GM12878 (cell line): ENCODE data around the gene ZNF827. TPM values are rescaled to one million over a fixed set of nuclear protein-coding genes. Genes with fewer than 3 reads are reported as not detected.
A peak's percentile ranks its signal among the peaks of the same experiment; 100 is the strongest.

ENCODE experiments used
- ATAC-seq: fragments of 200-7000 bp; cut with Tn5 transposase; 3 replicates; pipeline ENCODE4 v1.9.1; 2020; ENCODE audit warnings: mild to moderate bottlenecking, moderate library complexity
- BruUV-seq: library from RNA; stranded (reverse); fragments of 400-500 nt; replicated peaks from 2 replicates; lab custom pipeline; 2021; lab: Mats Ljungman, UMichigan
- CTCF ChIA-PET: fragments of 300-600 bp; sonication (Branson Sonifier 250); formaldehyde crosslinking; extraction: SDS; loops from one replicate; lab custom pipeline; 2021; ENCODE audit warnings: inconsistent platforms; lab: Yijun Ruan, JAX
- POLR2A ChIA-PET: fragments of 350-600 bp; formaldehyde crosslinking; extraction: SDS; loops from one replicate; lab custom pipeline; 2021; ENCODE audit warnings: inconsistent platforms; lab: Charles Lee
- RAD21 ChIA-PET: fragments of 300-600 bp; sonication (Branson Sonifier 250); formaldehyde crosslinking; loops from one replicate; lab custom pipeline; 2023; ENCODE audit warnings: antibody characterized with exemption; ENCODE audit not compliant: unreplicated experiment; lab: Charles Lee
- SMC1A ChIA-PET: fragments of 300-600 bp; sonication (Branson Sonifier 250); formaldehyde crosslinking; loops from one replicate; lab custom pipeline; 2023; ENCODE audit not compliant: unreplicated experiment, uncharacterized antibody; lab: Charles Lee
- DNase-seq: peaks from one replicate; pipeline ENCODE4 v3.0.0-alpha.2; 2011; ENCODE audit warnings: low read depth, low spot score
- FAIRE-seq: peaks from 3 replicates; lab custom pipeline; 2011; peaks lifted over from hg19 to GRCh38; lab: Jason Lieb, UNC
- H2AFZ ChIP-seq: 2 replicates; pipeline ENCODE4 v1.6.0; 2011; ENCODE audit warnings: low read depth, low read length, control low read depth; ENCODE audit not compliant: control insufficient read depth
- H3K27ac ChIP-seq: 2 replicates; pipeline ENCODE4 v1.5.1; 2011; ENCODE audit warnings: control low read depth; ENCODE audit not compliant: control insufficient read depth, insufficient read depth
- H3K27me3 ChIP-seq, 2 experiments: replicated peaks in 1 of 2; 2 replicates each; pipeline versions ENCODE4 v1.6.0 to v1.6.1; 2011; ENCODE audit warnings: low read length in 1 of 2; ENCODE audit not compliant: control insufficient read depth in 2 of 2, insufficient read depth in 2 of 2
- H3K36me3 ChIP-seq, 2 experiments: 2 replicates each; pipeline ENCODE4 v1.5.1; 2011; ENCODE audit warnings: low read length in 1 of 2; ENCODE audit not compliant: control insufficient read depth in 2 of 2, insufficient read depth in 2 of 2
- H3K4me1 ChIP-seq: 2 replicates; pipeline ENCODE4 v1.6.1; 2011; ENCODE audit warnings: mild to moderate bottlenecking, low read length, moderate library complexity, mixed read lengths; ENCODE audit not compliant: control insufficient read depth, insufficient read depth
- H3K4me2 ChIP-seq: 2 replicates; pipeline ENCODE4 v1.6.0; 2011; ENCODE audit warnings: control low read depth; ENCODE audit not compliant: control insufficient read depth, insufficient read depth
- H3K4me3 ChIP-seq: fragments of 200-600 bp; sonication (generic); 2 replicates; pipeline ENCODE4 v1.5.1; 2016
- H3K79me2 ChIP-seq: 2 replicates; pipeline ENCODE4 v1.6.0; 2011; ENCODE audit warnings: low read length; ENCODE audit not compliant: control insufficient read depth, insufficient read depth
- H3K9ac ChIP-seq: 2 replicates; pipeline ENCODE4 v1.8.0; 2011; ENCODE audit warnings: low read length, control low read depth, mixed read lengths; ENCODE audit not compliant: control insufficient read depth, insufficient read depth
- H3K9me3 ChIP-seq: replicated peaks from 3 replicates; pipeline ENCODE4 v1.5.1; 2011; ENCODE audit warnings: mild to moderate bottlenecking, low read length; ENCODE audit not compliant: control insufficient read depth, insufficient read depth
- H4K20me1 ChIP-seq: 2 replicates; pipeline ENCODE4 v1.6.0; 2011; ENCODE audit not compliant: control insufficient read depth, insufficient read depth
- PKNOX1 ChIP-seq: fragments of 450-650 bp; IDR thresholded peaks from 2 replicates; pipeline ENCODE4 v1.6.1; 2016; ENCODE audit warnings: mild to moderate bottlenecking
- SKIL ChIP-seq: fragments of 450-650 bp; IDR thresholded peaks from 2 replicates; pipeline ENCODE4 v1.6.1; 2017; ENCODE audit warnings: mild to moderate bottlenecking, low read depth, inconsistent platforms; ENCODE audit not compliant: poor library complexity, severe bottlenecking
- WGBS: methylation state at CpG from one replicate; pipeline ENCODE4 v1.1.6; 2016; ENCODE audit warnings: low lambda C conversion rate; ENCODE audit not compliant: insufficient replicate concordance, insufficient coverage; ENCODE audit errors: missing lambda C conversion rate; 5-methylcytosine and 5-hydroxymethylcytosine counted together
- in situ Hi-C: fragments of 300-500 bp; cut with MboI; formaldehyde crosslinking; loops from 9 replicates; pipeline ENCODE4 v1.14.3; 2018; ENCODE audit warnings: mixed read lengths
- intact Hi-C: fragments of 100-400 bp; cut with micrococcal nuclease; formaldehyde crosslinking; loops from one replicate; pipeline ENCODE4 v1.14.2; 2022; ENCODE audit not compliant: unreplicated experiment
- polyA plus RNA-seq, 11 experiments: library from polyadenylated mRNA; depleted of rRNA in 4 of 11; unstranded in 6 of 11; stranded (reverse) in 5 of 11; fragments of >200 nt; fragmentation: Nextera tagmentation in 4 of 11; fragmentation: Illumina TruSeq in 1 of 11; extraction: Ambion mirVana in 4 of 11; extraction: Trizol in 1 of 11; gene quantifications; 1 replicate in 1 of 11; 2 replicates in 10 of 11; pipeline versions ENCODE4 v1.2.1 to v1.2.3, GENCODE V29; 2011 to 2016; ENCODE audit warnings: inconsistent platforms in 2 of 11, missing spikeins in 2 of 11, low read depth in 1 of 11
- total RNA-seq, 4 experiments: library from RNA; depleted of rRNA in 3 of 4; stranded (reverse); fragments of >200 nt in 3 of 4; fragmentation: Illumina TruSeq in 1 of 4; extraction: Trizol in 1 of 4; gene quantifications; 2 replicates each; pipeline versions ENCODE4 v1.2.1 to v1.2.3, GENCODE V29; 2013 to 2021

ZNF827 gene
- total and polyA plus RNA-seq, 10 of the 15 experiments (the other 5 are each of a cell fraction or from before 2014, with no cell fraction given) = 3.8 to 31.5 (median 13.6) TPM

GRCh38 chr4:145870155-145871020 is 68.2 kb downstream of the ZNF827 start:
- ChIA-PET RAD21 (interaction anchor here (1.3 to 1.9 kb wide), 2 partner anchors 12 to 146 kb away, joined by 3 to 5 read pairs; no protein-coding TSS in a partner anchor), SMC1A (interaction anchor here (0.9 to 1.8 kb wide), 8 partner anchors 10 to 246 kb away, joined by 3 to 12 read pairs (median 3); no protein-coding TSS in a partner anchor), POLR2A (interaction anchor here (1.0 to 1.5 kb wide), 4 partner anchors 12 to 66 kb away, joined by 3 to 5 read pairs (median 4); no protein-coding TSS in a partner anchor), CTCF (interaction anchor here (0.6 to 1.7 kb wide), 7 partner anchors 9 to 252 kb away, joined by 3 to 6 read pairs (median 3); no protein-coding TSS in a partner anchor)
- FAIRE-seq (no peak), DNase-seq (no peak), ATAC-seq (peak; percentile 16)
- Histone ChIP-seq H3K9me3 (no peaks in the 10 kb centered on the region), H3K27me3 (no peaks in the 10 kb centered on the region), H4K20me1 (no peaks in the 10 kb centered on the region), H2AFZ (no peak overlapping the region; the same call in 1 of the 2 replicates), H3K36me3 (peaks cover 0 to 10% of the 10 kb centered on the region in 2 experiments; a peak in 2 of 4 replicates), H3K9ac (no peak overlapping the region), H3K79me2 (peaks cover 18% of the 10 kb centered on the region), H3K4me3 (no peak overlapping the region), H3K4me1 (peaks cover 38% of the 10 kb centered on the region), H3K27ac (peak overlapping the region; percentile 40)
- no TSS peak for BruUV-seq
- intact Hi-C loops = no loop called here
- 91% methylated on average over 9 of the region's 9 CpGs for WGBS
- in situ Hi-C loops = no loop called here
- peak; percentile 67 for TF ChIP-seq PKNOX1
- TF ChIP-seq SKIL = no peak
- TF ChIP-seq, all 136 proteins: peak for 1
- peak overlapping the region; percentile 4 for H3K4me2 ChIP-seq
